ENCODE measurements around the gene SPOP.

The SPOP gene

DNA sequence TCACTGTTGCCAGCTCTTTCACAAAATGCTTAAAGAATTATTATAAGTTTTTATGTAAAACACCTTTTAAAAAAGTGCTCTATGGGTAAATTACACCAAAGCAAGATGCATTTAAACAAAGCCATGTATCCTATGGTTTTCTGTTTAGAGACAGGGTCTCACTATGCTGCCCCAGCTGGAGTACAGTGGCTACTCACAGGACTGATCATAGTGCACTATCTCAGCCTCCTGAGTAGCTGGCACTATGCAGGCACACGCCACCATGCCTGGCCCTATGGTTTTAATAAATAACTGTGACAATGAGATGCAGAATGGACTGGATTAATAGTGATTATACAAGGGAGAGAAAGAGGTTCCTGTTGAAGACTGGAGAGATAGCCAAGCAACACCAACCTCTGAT lies 40.2 kb downstream of the SPOP start:
- TF ChIP-seq, protein P1, sequence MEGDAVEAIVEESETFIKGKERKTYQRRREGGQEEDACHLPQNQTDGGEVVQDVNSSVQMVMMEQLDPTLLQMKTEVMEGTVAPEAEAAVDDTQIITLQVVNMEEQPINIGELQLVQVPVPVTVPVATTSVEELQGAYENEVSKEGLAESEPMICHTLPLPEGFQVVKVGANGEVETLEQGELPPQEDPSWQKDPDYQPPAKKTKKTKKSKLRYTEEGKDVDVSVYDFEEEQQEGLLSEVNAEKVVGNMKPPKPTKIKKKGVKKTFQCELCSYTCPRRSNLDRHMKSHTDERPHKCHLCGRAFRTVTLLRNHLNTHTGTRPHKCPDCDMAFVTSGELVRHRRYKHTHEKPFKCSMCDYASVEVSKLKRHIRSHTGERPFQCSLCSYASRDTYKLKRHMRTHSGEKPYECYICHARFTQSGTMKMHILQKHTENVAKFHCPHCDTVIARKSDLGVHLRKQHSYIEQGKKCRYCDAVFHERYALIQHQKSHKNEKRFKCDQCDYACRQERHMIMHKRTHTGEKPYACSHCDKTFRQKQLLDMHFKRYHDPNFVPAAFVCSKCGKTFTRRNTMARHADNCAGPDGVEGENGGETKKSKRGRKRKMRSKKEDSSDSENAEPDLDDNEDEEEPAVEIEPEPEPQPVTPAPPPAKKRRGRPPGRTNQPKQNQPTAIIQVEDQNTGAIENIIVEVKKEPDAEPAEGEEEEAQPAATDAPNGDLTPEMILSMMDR (conservative IDR thresholded peaks at IDR 0.05; ENCODE audit: low read length), result no peak
- no peak overlapping the region for H3K4me3 ChIP-seq (ENCODE audit: low read length)
- no peak for DNase-seq (ENCODE audit: low read depth)

DNA sequence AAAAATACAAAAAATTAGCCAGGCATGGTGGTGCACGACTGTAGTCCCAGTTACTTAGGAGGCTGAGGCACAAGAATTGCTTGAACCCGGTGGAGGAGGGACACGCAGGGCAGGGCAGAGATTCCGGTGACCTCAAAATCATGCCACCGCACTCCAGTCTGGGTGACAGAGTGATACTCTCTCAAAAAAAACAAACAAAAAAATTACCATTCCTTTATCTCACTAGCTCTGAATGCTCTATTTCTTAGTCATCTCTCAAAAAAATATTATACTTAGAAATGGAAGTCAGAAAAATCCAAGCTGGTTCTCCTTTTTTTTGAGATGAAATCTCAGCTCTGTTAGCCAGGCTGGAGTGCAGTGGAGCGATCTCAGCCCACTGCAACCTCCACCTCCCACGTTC lies 40.8 kb downstream of the SPOP start:
- H3K4me3 ChIP-seq (ENCODE audit: low read length), result no peak overlapping the region
- TF ChIP-seq, protein P1 (conservative IDR thresholded peaks at IDR 0.05; ENCODE audit: low read length), result no peak
- DNase-seq (ENCODE audit: low read depth), result no peak

GRCh38 chr17:49635121-49635520 lies 42.8 kb downstream of the SPOP start:
- DNase-seq (ENCODE audit: low read depth), result no peak
- TF ChIP-seq, protein P1 (conservative IDR thresholded peaks at IDR 0.05; ENCODE audit: low read length), result no peak
- no peak overlapping the region for H3K4me3 ChIP-seq (ENCODE audit: low read length)

- peak; percentile 23 for DNase-seq (ENCODE audit: low read depth)
- TF ChIP-seq, protein P1 (conservative IDR thresholded peaks at IDR 0.05; ENCODE audit: low read length), result no peak
- H3K4me3 ChIP-seq (ENCODE audit: low read length), result no peak overlapping the region
Observed at GRCh38 chr17:49634485-49634860, 43.4 kb downstream of the SPOP start.

DNA sequence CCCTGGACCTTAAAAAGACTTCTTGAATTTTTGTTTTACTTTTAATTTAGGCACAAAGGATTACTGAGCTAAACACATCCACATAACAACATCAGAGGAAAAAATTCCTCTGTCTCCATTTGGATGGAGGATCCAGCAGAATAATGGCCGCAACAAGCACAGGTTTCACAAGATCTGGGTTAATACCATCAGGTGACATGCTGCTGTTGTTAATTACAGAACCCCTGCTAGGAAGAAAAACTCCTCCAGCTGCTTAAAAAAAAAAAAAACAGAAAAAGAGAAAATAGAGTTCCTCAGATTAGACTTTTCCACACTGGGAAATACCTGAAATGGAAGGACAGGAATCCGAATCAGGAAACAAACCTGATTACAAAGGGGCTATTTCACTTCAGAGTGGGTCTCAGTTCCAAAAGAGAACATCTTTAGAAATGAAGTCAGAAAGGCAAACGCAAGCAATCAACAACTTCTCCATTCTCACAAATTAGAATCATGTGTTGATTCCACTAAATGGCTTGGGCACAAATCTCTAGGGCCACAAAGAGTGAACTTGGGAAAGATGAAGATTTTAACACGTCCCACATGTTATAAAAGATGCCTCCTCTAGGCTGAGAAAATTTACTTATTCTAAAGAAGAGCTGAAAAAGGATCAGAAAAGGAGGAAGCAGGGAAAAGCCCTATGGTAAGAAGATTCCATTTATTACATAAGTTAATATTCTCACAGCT lies 44.0 kb downstream of the SPOP start:
- H3K4me3 ChIP-seq (ENCODE audit: low read length), result no peak overlapping the region
- TF ChIP-seq, protein P1 (conservative IDR thresholded peaks at IDR 0.05; ENCODE audit: low read length), result no peak
- peak; percentile 42 for DNase-seq (ENCODE audit: low read depth)

DNA sequence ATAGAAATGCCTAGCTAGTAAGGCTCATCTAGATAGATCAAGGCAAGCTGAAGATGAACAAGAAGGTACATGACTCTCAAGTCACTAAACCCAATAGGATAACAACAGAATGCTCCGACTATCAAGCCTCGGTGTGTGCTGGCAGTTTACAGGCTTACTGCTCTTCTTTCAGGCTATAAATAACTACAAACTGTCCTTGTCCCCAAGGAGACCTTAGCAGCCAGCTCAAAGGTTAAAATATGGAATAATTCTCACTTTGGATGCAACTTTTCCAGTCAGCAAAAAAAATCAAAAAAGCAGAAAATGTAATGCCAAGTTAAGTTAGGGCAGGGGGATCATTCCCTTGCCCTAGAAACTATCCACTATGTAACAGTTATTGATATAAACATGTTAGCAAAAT lies 44.6 kb downstream of the SPOP start:
- no peak for DNase-seq (ENCODE audit: low read depth)
- TF ChIP-seq, protein P1 (conservative IDR thresholded peaks at IDR 0.05; ENCODE audit: low read length), result no peak
- no peak overlapping the region for H3K4me3 ChIP-seq (ENCODE audit: low read length)

DNA sequence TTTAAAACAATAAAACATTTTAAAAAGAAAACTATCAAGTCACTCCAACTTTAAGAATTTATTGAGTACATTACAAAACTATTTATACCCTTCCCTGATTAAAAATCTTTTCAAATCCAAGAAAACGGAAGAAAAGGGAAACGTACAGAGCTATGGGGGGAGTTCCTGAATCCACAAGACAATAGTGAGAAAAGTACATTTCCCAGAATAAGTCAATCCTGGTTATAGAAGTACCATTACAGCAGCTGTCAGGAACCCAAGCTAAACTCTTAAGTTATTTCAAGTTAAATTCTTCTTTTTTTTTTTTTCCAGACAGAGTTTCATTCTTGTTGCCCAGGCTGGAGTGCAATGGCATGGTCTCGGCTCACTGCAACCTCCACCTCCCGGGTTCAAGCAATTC lies 45.7 kb downstream of the SPOP start:
- DNase-seq (ENCODE audit: low read depth), result no peak
- TF ChIP-seq, protein P1 (conservative IDR thresholded peaks at IDR 0.05; ENCODE audit: low read length), result no peak
- no peak overlapping the region for H3K4me3 ChIP-seq (ENCODE audit: low read length)

Data from AG10803 (cell line).